ENCODE data around the gene KCND3.

Gene KCND3

GRCh38 chr1:111989531-111990025 lies at the start of gene KCND3:
Gene KCND3 (minus strand): TSS chr1:111989668.
- no peak for DNase-seq

- DNase-seq = no peak
These were observed 44.8 kb upstream of the KCND3 start for GRCh38 chr1:112034277-112034676.

- DNase-seq = no peak
These were observed 44.1 kb upstream of the KCND3 start for GRCh38 chr1:112033439-112034120.

DNA sequence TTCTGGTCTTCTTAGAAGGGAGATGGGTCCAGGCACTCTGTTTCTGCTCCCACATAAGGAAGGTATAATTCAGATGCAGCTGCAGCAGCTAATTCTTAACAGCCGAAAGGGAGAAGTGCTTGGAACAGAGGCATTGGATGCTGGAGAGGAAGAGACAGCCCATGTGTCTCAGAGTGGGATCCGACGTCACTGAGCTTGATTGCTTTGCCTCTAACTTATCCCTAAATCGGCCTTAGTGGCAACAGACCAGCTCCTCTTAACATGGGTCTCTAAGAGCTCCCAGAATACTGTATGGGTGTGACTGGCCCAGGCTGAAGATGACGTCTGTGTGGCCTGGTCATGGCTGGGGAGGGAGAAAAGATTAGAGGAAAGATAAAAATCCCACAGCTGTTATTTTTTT lies 40.7 kb upstream of the KCND3 start:
- no peak for DNase-seq

DNA sequence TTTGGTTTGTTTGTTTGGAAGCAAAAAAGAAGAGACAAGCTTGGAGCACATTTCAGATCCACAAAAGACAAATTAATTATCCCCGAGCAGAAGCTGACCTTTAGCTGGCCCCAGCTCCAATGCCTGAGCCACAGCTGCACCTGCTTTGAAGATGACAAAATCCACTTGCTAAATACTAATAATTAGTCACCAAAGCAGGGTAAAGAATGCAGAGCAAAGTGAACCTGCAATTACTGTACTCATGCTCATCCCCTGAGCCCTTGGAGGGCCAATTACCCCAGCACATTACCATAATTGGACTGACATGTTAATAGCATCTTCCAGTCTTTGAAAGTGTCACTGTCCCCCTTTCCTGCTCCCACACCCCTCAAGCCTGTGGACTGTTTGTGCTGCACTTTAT lies 38.2 kb upstream of the KCND3 start:
- no peak for DNase-seq

DNA sequence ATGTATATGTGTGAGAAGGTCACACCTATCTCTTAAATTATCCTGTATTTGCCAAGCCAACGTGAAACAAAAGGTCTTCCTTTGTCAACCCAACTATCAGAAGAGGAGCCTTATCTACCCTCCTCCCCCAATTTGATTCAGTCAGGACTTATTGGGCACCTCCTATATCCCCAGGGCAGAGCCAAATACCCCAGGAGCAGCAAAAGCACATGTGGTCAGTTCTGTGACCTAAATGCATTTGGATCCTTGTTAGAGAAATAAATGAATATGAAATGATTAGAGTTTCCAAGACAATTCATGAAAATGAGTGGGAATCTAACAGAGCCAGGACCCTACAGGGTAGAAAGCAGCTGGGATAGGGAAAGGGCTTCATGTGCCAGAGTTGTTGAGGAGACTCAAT lies 37.0 kb upstream of the KCND3 start:
- no peak for DNase-seq

GRCh38 chr1:112026016-112026415 lies 36.5 kb upstream of the KCND3 start:
- no peak for DNase-seq

DNA sequence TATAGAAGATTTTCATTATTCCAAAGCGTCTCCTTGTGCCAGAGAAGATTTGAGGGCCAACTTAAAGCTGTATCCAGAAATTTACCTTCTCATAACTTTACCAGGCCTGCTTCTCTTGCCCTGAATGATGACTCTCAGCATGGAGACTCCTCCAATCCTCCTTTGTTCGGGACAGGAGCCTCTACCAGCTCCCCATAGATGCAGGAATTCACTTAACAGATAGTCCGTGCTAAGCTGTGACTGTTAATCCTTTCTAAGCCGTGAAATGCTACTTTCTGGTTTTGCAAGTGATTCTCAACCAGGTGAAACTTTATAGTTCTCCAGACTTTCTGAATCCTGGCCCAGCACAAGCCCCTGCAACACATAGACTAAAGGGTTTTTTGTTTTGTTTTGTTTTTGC lies 31.8 kb upstream of the KCND3 start:
- DNase-seq = no peak

DNA sequence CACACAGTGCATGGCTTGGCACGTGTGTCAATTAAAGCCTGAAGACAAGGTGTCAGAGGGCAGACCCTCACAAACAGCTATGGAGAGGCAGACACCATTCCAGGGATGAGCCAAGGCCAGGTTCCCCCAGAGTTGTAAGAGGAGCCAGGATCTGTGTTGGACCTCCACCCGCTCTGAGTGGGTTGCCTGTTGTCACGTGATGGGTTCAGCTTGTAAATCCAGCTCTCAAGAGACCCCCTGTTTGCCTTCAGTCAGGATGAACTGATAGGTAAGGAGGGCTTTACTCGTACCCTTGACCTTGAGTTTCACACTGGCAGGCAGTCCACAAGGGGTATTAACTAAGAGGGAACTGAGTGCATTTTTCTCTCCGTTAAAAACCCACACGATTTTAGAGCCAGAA lies 27.7 kb upstream of the KCND3 start:
- no peak for DNase-seq

DNA sequence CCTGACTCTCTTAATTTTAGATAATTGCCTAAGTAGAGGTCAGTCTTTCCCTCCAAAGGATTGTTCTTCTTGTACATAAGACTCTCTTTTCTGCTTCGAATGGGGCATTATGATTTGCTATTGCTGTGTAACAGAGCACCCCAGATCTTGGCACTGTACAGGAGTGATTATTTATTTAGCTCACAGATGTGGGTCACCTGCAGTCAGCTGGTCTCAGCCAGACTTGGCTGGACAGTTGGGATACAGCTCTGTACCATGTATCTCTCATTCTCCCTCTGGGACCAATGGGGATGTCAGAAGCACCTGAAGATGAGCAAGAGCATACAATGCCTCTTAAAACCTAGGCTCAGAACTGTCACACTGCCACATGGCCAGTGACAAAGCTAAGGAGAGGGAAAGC lies 23.4 kb upstream of the KCND3 start:
- DNase-seq = no peak

DNA sequence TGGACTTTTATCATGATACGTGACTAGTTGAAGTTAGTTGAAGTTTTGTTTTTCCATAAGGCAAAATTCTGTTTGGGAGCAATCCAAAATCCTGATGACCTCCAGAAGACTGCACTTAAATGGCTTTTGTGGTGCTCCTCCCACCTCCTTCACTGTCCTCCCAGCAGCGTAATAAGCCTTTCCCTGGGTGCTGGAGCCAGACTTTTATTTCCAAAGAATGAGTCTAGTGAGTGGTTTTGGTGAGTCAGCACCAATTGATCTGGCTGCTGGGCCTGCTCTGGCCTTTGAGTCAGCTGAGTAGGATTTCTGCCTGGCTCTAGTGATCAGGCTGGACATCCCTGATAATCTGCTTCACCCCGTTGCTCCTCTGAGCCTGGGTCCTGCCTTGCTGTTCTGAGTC lies 21.7 kb upstream of the KCND3 start:
- DNase-seq = no peak

DNA sequence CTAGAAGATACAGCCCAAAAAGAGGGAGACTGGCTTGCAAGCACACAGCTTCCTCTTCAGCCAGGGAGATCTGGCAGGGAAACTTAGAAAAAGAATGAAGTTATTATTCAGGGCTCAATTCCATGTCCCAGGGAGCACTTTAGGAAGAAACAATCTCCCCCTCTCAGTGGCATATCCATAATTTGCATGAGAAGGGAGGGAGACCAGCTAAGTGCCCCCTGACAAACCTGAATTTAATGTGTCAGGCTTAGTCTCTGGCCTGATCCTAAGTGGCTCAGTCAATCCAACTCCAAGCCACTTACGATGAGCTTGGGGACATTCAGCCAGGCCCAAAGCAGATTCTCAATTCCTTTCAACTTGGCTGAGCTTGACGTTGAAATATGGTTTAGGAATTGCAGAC lies 17.7 kb upstream of the KCND3 start:
- DNase-seq = no peak

- no peak for DNase-seq
These were observed 17.1 kb upstream of the KCND3 start for GRCh38 chr1:112006416-112007025.

GRCh38 chr1:112004076-112004475 lies 14.6 kb upstream of the KCND3 start:
- no peak for DNase-seq

GRCh38 chr1:112002514-112002913 lies 13.0 kb upstream of the KCND3 start:
- DNase-seq = no peak

GRCh38 chr1:112001436-112001835 lies 12.0 kb upstream of the KCND3 start:
- DNase-seq = no peak

GRCh38 chr1:112000048-112000447 lies 10.6 kb upstream of the KCND3 start:
- DNase-seq = no peak

DNA sequence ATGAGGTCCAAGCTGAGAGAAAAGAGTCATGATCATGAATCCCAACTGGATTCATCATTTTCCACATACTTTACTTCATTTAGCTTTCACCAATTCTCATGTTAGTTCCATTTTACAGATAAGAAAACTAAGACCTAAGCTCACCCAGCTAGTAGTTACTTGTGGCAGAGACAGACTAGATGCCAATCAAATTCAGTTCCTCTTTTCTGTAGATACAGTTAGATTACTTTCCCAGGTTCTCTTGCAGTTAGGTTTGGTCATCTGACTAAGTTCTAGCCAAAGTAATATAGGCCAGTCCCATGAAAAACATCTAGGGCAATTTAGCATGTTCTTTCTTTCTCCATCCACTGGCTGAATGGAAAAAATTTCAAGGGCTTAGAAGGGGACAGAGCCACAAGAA lies 8.9 kb upstream of the KCND3 start:
- no peak for DNase-seq

DNA sequence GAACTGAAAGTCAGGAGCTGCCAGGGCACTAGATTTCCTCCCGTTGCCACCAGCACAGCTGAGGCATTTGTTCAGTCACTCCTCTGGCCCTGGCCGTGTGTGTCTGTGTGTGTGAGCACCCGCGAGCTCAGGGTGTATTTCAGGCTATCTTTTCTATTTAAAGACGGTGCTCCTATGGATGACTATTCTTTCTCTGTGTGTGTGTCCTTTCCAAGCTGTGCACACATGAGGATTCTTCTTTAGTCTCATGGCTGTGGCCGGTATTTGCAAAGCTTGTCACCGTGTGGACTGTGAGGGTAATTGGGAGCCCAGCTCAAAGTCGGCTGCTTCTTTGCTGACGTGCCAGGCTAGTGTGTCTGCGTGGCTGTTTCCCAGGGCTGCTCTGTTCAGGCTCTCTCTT lies 3.0 kb upstream of the KCND3 start:
- no peak for DNase-seq

DNA sequence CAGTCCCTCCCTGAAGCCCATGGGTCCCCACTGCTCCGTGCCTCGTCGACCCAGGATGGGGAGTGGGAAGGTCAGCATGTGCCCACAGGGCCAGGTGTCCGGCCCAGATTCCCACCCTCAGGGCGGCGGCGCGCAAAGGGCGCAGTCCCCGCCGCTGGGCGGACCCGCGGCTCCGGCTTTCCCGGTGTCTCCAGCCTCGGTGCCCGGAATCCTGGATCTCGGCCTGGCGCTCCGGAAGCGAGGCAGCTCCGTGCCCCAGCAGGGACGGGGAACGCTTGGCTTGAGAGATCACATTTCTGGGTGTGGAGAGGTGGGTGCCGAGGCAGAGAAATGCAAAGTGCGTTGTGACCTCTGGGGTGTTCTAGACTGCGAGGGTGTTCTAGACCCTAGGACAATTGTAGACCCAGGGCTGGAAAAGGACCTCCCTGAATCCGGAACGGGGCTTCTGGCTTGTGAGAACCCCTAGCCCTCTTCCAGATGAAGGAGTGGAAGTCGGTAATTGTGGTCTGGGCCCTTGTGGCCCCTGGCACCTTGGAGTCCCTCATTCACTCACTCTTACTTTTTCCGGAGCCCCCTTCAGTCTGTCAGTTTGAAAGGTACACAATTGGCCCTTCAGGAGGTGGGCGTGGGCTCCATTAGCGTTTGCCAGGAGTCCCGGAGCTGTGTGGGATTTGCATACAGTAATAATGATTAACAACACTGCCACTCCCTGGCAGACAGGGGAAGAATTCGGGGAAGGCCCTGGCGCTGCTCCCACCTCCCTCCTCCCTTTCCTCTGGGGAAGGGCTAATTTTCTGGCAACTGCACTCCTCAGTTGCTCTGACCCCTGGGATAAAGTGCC lies 1.6 kb upstream of the KCND3 start:
- DNase-seq = no peak

GRCh38 chr1:111990026-111990877 lies 784 bp upstream of the KCND3 start:
- DNase-seq = no peak

- no peak for DNase-seq
These were observed 570 bp downstream of the KCND3 start for GRCh38 chr1:111988743-111989453.

All from activated CD4-positive, CD25-positive, alpha-beta regulatory T cell (primary cell).